HepG2 (cell line): ENCODE results near the gene TBC1D16. TPM values are rescaled to one million over a fixed set of nuclear protein-coding genes. Genes with fewer than 3 reads are reported as not detected.

Experiments
- ATAC-seq: fragments of 200-7000 bp; cut with Tn5 transposase; 3 replicates; pipeline ENCODE4 v1.9.1; 2020; ENCODE audit warnings: mild to moderate bottlenecking, moderate library complexity
- BruUV-seq: library from RNA; stranded (reverse); fragments of 400-500 nt; replicated peaks from 2 replicates; lab custom pipeline; 2021; lab: Mats Ljungman, UMichigan
- CTCF ChIA-PET: fragments of 300-600 bp; formaldehyde crosslinking; extraction: SDS; loops from one replicate; lab custom pipeline; 2021; ENCODE audit warnings: low total read pairs, inconsistent platforms, low intra/inter-chr PET ratio; lab: Yijun Ruan, JAX
- POLR2A ChIA-PET: fragments of 350-600 bp; sonication (Branson Sonifier 250); formaldehyde crosslinking; loops from one replicate; lab custom pipeline; 2020; ENCODE audit warnings: antibody characterized with exemption, inconsistent platforms; lab: Yijun Ruan, JAX
- DNase-seq: peaks from one replicate; pipeline ENCODE4 v3.0.0-alpha.2; 2015; ENCODE audit warnings: low spot score
- FAIRE-seq: peaks from 3 replicates; lab custom pipeline; 2011; peaks lifted over from hg19 to GRCh38; lab: Jason Lieb, UNC
- H2AFZ ChIP-seq: one replicate; pipeline ENCODE4 v1.6.1; 2011; ENCODE audit warnings: low read length, inconsistent platforms
- H3K27ac ChIP-seq: fragments of 300-600 bp; 3 replicates; pipeline ENCODE4 v1.8.0; 2011; ENCODE audit warnings: mixed run types, mild to moderate bottlenecking, mixed read lengths, low read length, inconsistent platforms; ENCODE audit not compliant: insufficient read depth; ENCODE audit errors: extremely low read length
- H3K27me3 ChIP-seq, 2 experiments: fragments of 200-600 bp in 1 of 2; 2 replicates in 1 of 2; 3 replicates in 1 of 2; pipeline versions ENCODE4 v1.6.0 to v1.8.0; 2011; ENCODE audit warnings: low read length in 2 of 2, mild to moderate bottlenecking in 2 of 2, moderate library complexity in 2 of 2, inconsistent platforms in 1 of 2; ENCODE audit not compliant: insufficient read depth in 2 of 2, control insufficient read depth in 1 of 2
- H3K36me3 ChIP-seq, 2 experiments: fragments of 200-600 bp in 1 of 2; replicated peaks in 1 of 2; 2 replicates in 1 of 2; 3 replicates in 1 of 2; pipeline versions ENCODE4 v1.5.1 to v1.8.0; 2011; ENCODE audit warnings: low read length in 2 of 2, inconsistent platforms in 1 of 2; ENCODE audit not compliant: insufficient read depth in 2 of 2, control insufficient read depth in 1 of 2
- H3K4me1 ChIP-seq: 2 replicates; pipeline ENCODE4 v1.5.1; 2012; ENCODE audit warnings: low read length, inconsistent platforms; ENCODE audit not compliant: insufficient read depth
- H3K4me2 ChIP-seq: 2 replicates; pipeline ENCODE4 v1.6.0; 2011; ENCODE audit warnings: low read depth, low read length, inconsistent platforms
- H3K4me3 ChIP-seq, 3 experiments: fragments of 200-600 bp in 1 of 3; sonication (generic), shearing (Covaris generic) in 1 of 3; replicated peaks in 1 of 3; 2 replicates each; pipeline ENCODE4 v1.5.1; 2011 to 2016; ENCODE audit warnings: low read length in 3 of 3, inconsistent platforms in 2 of 3, low read depth in 2 of 3, mild to moderate bottlenecking in 2 of 3, control low read depth in 1 of 3, mixed read lengths in 1 of 3; ENCODE audit not compliant: insufficient read depth in 1 of 3
- H3K79me2 ChIP-seq: one replicate; pipeline ENCODE4 v1.6.1; 2011; ENCODE audit warnings: low read length, inconsistent platforms; ENCODE audit not compliant: insufficient read depth
- H3K9ac ChIP-seq: 2 replicates; pipeline ENCODE4 v1.6.0; 2011; ENCODE audit warnings: mild to moderate bottlenecking, low read depth, low read length, inconsistent platforms; ENCODE audit not compliant: insufficient read depth
- H3K9me3 ChIP-seq: 2 replicates; pipeline ENCODE4 v1.5.1; 2012; ENCODE audit warnings: mild to moderate bottlenecking, low read length
- H4K20me1 ChIP-seq: 2 replicates; pipeline ENCODE4 v1.6.0; 2011; ENCODE audit warnings: inconsistent platforms, mild to moderate bottlenecking, low read length, moderate library complexity; ENCODE audit not compliant: insufficient read depth
- AFF4 ChIP-seq: sonication (generic); formaldehyde crosslinking; IDR thresholded peaks from 2 replicates; pipeline ENCODE4 v1.4.0; 2020; ENCODE audit warnings: missing genetic modification reagents
- AGO2 ChIP-seq: fragments of 200-400 bp; formaldehyde crosslinking; optimal IDR thresholded peaks from 2 replicates; pipeline ENCODE3; 2017; ENCODE audit warnings: mild to moderate bottlenecking, low read depth, low read length, moderate library complexity
- DPF2 ChIP-seq: sonication (generic); formaldehyde crosslinking; IDR thresholded peaks from 2 replicates; pipeline ENCODE4 v1.4.0; 2020; ENCODE audit warnings: mild to moderate bottlenecking, low read depth, missing genetic modification reagents, borderline replicate concordance
- JUN ChIP-seq: sonication (generic); formaldehyde crosslinking; IDR thresholded peaks from 2 replicates; pipeline ENCODE4 v1.4.0; 2020; ENCODE audit warnings: mild to moderate bottlenecking, missing genetic modification reagents
- MXD3 ChIP-seq: IDR thresholded peaks from 2 replicates; pipeline ENCODE4 v1.6.1; 2016; ENCODE audit warnings: mild to moderate bottlenecking, missing biosample characterization, missing genetic modification reagents
- NCOA1 ChIP-seq: sonication (generic); formaldehyde crosslinking; IDR thresholded peaks from 2 replicates; pipeline ENCODE4 v1.9.0; 2021; ENCODE audit warnings: missing genetic modification reagents
- ONECUT2 ChIP-seq: sonication (generic); formaldehyde crosslinking; IDR thresholded peaks from 2 replicates; pipeline ENCODE4 v1.4.0; 2020; ENCODE audit warnings: missing genetic modification reagents
- YEATS4 ChIP-seq: sonication (generic); formaldehyde crosslinking; IDR thresholded peaks from 2 replicates; pipeline ENCODE4 v1.4.0; 2020; ENCODE audit warnings: missing genetic modification reagents, borderline replicate concordance
- ZBTB38 ChIP-seq: sonication (generic); formaldehyde crosslinking; IDR thresholded peaks from 2 replicates; pipeline ENCODE4 v1.5.1; 2020; ENCODE audit warnings: mild to moderate bottlenecking, missing genetic modification reagents
- ZFY ChIP-seq: sonication (generic); formaldehyde crosslinking; IDR thresholded peaks from 2 replicates; pipeline ENCODE4 v1.4.0; 2020; ENCODE audit warnings: missing genetic modification reagents
- ZKSCAN1 ChIP-seq: fragments of 150-350 bp; IDR thresholded peaks from 2 replicates; pipeline ENCODE4 v1.6.1; 2014; ENCODE audit warnings: low read length
- ZNF160 ChIP-seq: sonication (generic); formaldehyde crosslinking; IDR thresholded peaks from 2 replicates; pipeline ENCODE4 v1.8.0; 2022; ENCODE audit warnings: mild to moderate bottlenecking, inconsistent platforms, missing genetic modification reagents
- ZNF230 ChIP-seq: sonication (generic); formaldehyde crosslinking; IDR thresholded peaks from 2 replicates; pipeline ENCODE4 v1.4.0; 2020; ENCODE audit warnings: mild to moderate bottlenecking, missing genetic modification reagents
- ZNF460 ChIP-seq: sonication (generic); formaldehyde crosslinking; IDR thresholded peaks from 2 replicates; pipeline ENCODE4 v1.5.1; 2020; ENCODE audit warnings: missing genetic modification reagents, mild to moderate bottlenecking, borderline replicate concordance
- ZNF652 ChIP-seq: IDR thresholded peaks from 2 replicates; pipeline ENCODE4 v1.6.1; 2016; ENCODE audit warnings: low read depth, borderline replicate concordance
- ZNF687 ChIP-seq: sonication (generic); formaldehyde crosslinking; IDR thresholded peaks from 2 replicates; pipeline ENCODE4 v1.5.1; 2020; ENCODE audit warnings: mild to moderate bottlenecking, missing genetic modification reagents, moderate library complexity
- WGBS: methylation state at CpG from one replicate; pipeline ENCODE4 v1.1.6; 2017; ENCODE audit warnings: low lambda C conversion rate; 5-methylcytosine and 5-hydroxymethylcytosine counted together
- in situ Hi-C: cut with HindIII; loops from 2 replicates; pipeline ENCODE4 v1.10.0; 2017; ENCODE audit warnings: low pct_unique_long_range_greater_than_20kb; ENCODE audit not compliant: extremely low pct_ligation_motif_present
- intact Hi-C: fragments of 100-400 bp; cut with micrococcal nuclease; formaldehyde crosslinking; loops from one replicate; pipeline ENCODE4 v1.10.0; 2022; ENCODE audit not compliant: unreplicated experiment
- polyA plus RNA-seq, 8 experiments: library from polyadenylated mRNA; depleted of rRNA in 3 of 8; stranded (reverse) in 7 of 8; unstranded in 1 of 8; fragments of >200 nt; fragmentation: Illumina TruSeq in 4 of 8; extraction: Trizol in 4 of 8; gene quantifications; 2 replicates each; pipeline versions ENCODE4 v1.2.1 to v1.2.3, GENCODE V29; 2011 to 2016; ENCODE audit warnings: low read depth in 4 of 8, missing spikeins in 1 of 8, mixed read lengths in 1 of 8; ENCODE audit not compliant: insufficient read depth in 1 of 8
- total RNA-seq, 5 experiments: library from RNA; depleted of rRNA; stranded (reverse); fragments of >200 nt; fragmentation: Illumina TruSeq; extraction: Trizol; gene quantifications; 2 replicates each; pipeline ENCODE4 v1.2.3, GENCODE V29; 2016; ENCODE audit warnings: low read depth in 1 of 5

The TBC1D16 gene
- total and polyA plus RNA-seq, 2 of the 13 experiments (the other 11 are each of a cell fraction or from before 2014, with no cell fraction given), result 14.9 to 24.9 TPM

- in situ Hi-C loops (no loop called here), intact Hi-C loops (no loop called here)
- WGBS, result 97% methylated on average over 32 of the region's 47 CpGs
- POLR2A ChIA-PET, result interaction anchor here (0.8 kb wide), 1 partner anchor 9 kb away, joined by 3 read pairs; no protein-coding TSS in a partner anchor
- no peak for DNase-seq
- no TSS peak for BruUV-seq
- no peak for ATAC-seq
- Histone ChIP-seq H3K27ac (no peak overlapping the region), H3K4me3 (no peak overlapping the region), H3K36me3 (peaks cover 7 to 19% of the 10 kb centered on the region in 2 experiments; a peak in 2 of 5 replicates), H3K4me2 (no peak overlapping the region), H2AFZ (no peak overlapping the region), H3K79me2 (peaks cover 8% of the 10 kb centered on the region), H3K27me3 (no peaks in the 10 kb centered on the region), H4K20me1 (no peaks in the 10 kb centered on the region), H3K9ac (no peak overlapping the region), H3K4me1 (no peaks in the 10 kb centered on the region), H3K9me3 (no peaks in the 10 kb centered on the region)
- CTCF ChIA-PET, result no interaction called here
- no peak for FAIRE-seq
- TF ChIP-seq ZBTB38 (peak; percentile 56), YEATS4 (no peak), JUN (CRISPR knock-in tag) (no peak), ZNF230 (CRISPR knock-in tag) (no peak), DPF2 (CRISPR knock-in tag) (no peak), NCOA1 (CRISPR knock-in tag) (no peak), AFF4 (CRISPR knock-in tag) (no peak), ONECUT2 (CRISPR knock-in tag) (no peak), MXD3 (CRISPR knock-in tag) (no peak), ZKSCAN1 (no peak), AGO2 (peak; percentile 38), ZNF687 (0 out of 2 replicates have a peak, but pooled peaks have one; percentile 3), ZNF160 (no peak), ZFY (no peak), ZNF460 (CRISPR knock-in tag) (no peak), ZNF652 (no peak)
Observed at GRCh38 chr17:79977708-79978547, 57.7 kb downstream of the TBC1D16 start.
